Fibroblast of mammary gland (primary cell): ENCODE results near the gene SLC12A7.

ENCODE experiments used
- DNase-seq: peaks from one replicate; pipeline ENCODE4 v3.0.0-alpha.2; 2010; ENCODE audit warnings: low read depth
- H3K4me3 ChIP-seq: 2 replicates; pipeline ENCODE4 v1.5.1; 2011; ENCODE audit warnings: low read depth, mild to moderate bottlenecking, low read length, moderate library complexity; ENCODE audit not compliant: control insufficient read depth
- CTCF ChIP-seq: conservative IDR thresholded peaks from 2 replicates; pipeline ENCODE4 v1.5.1; 2011; ENCODE audit warnings: low read depth, low read length, inconsistent platforms; ENCODE audit not compliant: control insufficient read depth, insufficient read depth

Gene SLC12A7

GRCh38 chr5:1058083-1058945, 53.5 kb downstream of the SLC12A7 start:
- no peak for DNase-seq
- TF ChIP-seq CTCF: no peak
- H3K4me3 ChIP-seq: no peak overlapping the region

- DNase-seq: no peak
- TF ChIP-seq CTCF: no peak
- no peak overlapping the region for H3K4me3 ChIP-seq
Measured at GRCh38 chr5:1057485-1058082, 54.3 kb downstream of the SLC12A7 start.

- TF ChIP-seq CTCF: no peak
- no peak overlapping the region for H3K4me3 ChIP-seq
- DNase-seq: no peak
Measured at GRCh38 chr5:1056611-1057484, 55.0 kb downstream of the SLC12A7 start.

- no peak overlapping the region for H3K4me3 ChIP-seq
- DNase-seq: no peak
- no peak for TF ChIP-seq CTCF
Measured at GRCh38 chr5:1055896-1056610, 55.8 kb downstream of the SLC12A7 start.

- no peak for DNase-seq
- H3K4me3 ChIP-seq: no peak overlapping the region
- no peak for TF ChIP-seq CTCF
Measured at GRCh38 chr5:1054799-1055775, 56.8 kb downstream of the SLC12A7 start.
